ENCODE data around the gene GTPBP1. TPM values are rescaled to one million over a fixed set of nuclear protein-coding genes. Genes with fewer than 3 reads are reported as not detected.

Gene GTPBP1
- total RNA-seq, 1 donor from 2014 or later, result 36.5 TPM

- no peak for ATAC-seq
- no peak for DNase-seq
- intact Hi-C loops (cut with micrococcal nuclease), result no loop called here
These were observed 30.5 kb downstream of the GTPBP1 start for GRCh38 chr22:38736257-38736570.

- ATAC-seq (no peak), DNase-seq (no peak)
- intact Hi-C loops (cut with micrococcal nuclease), result no loop called here
These were observed 31.7 kb downstream of the GTPBP1 start for GRCh38 chr22:38737302-38738060.

DNA sequence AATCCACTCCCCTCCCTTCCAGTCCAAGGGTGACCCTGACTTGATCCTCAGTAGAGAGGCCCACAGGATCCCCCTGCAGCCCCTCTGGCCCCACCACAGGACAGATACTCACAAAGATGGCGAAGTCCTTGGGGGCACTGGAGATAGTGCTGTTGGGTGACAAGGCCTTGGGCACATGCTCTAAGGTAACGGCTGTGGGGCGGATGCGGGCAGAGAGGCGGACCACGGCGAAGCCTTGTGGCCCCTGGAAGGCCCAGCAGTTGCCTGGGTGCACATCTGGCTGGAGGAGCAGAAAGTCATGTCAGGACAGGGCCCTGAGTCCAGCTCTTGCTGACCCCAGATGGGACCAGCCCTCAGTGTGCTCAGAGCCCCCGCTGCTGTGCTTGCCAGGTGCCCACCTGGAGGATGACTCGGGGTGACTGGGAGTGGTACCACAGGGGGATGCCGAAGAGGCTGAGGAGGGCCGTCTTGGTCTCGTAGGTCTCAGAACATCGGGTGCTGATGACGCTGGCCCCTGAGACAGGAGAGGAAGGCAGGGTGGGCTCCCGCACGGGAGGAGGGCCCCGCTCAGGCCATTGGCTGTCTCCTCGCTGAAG, 32.8 kb downstream of the GTPBP1 start:
- intact Hi-C loops (cut with micrococcal nuclease), result no loop called here
- DNase-seq (no peak), ATAC-seq (no peak)

- DNase-seq (peak; percentile 72), ATAC-seq (peak; percentile 70)
- intact Hi-C loops (cut with micrococcal nuclease), result no loop called here
These were observed 33.7 kb downstream of the GTPBP1 start for GRCh38 chr22:38739300-38740055.

- no peak for ATAC-seq
- peak; percentile 23 for DNase-seq
- intact Hi-C loops (cut with micrococcal nuclease), result no loop called here
These were observed 34.5 kb downstream of the GTPBP1 start for GRCh38 chr22:38740116-38740723.

GRCh38 chr22:38740754-38741153, 35.0 kb downstream of the GTPBP1 start:
- intact Hi-C loops (cut with micrococcal nuclease), result no loop called here
- peak; percentile 13 for DNase-seq
- no peak for ATAC-seq

DNA sequence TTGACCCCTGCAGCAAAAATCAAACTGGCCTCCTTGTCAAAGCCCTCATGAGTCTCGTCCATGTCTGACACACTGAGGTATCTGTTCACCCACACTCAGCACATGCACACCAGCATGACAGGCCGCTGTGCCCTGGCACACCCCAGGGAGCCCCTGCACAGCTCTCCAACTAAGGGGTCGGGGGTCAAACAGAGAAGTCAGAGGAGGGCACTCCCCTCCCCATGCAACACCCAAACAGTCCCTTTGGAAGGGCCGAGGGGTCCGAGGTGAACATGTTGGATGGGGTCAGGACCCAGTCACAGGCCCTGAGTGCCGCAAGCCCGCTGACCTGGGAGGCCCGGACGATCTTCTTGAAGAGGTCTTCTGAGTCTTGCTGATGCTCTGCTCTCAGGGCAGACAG, 35.4 kb downstream of the GTPBP1 start:
- DNase-seq, result peak; percentile 25
- intact Hi-C loops (cut with micrococcal nuclease), result no loop called here
- ATAC-seq, result no peak

- peak; percentile 5 for DNase-seq
- ATAC-seq, result no peak
- intact Hi-C loops (cut with micrococcal nuclease), result no loop called here
These were observed 35.8 kb downstream of the GTPBP1 start for GRCh38 chr22:38741576-38741975.

GRCh38 chr22:38742176-38742942, 36.6 kb downstream of the GTPBP1 start:
- DNase-seq (peak; percentile 24), ATAC-seq (no peak)
- intact Hi-C loops (cut with micrococcal nuclease), result no loop called here

DNA sequence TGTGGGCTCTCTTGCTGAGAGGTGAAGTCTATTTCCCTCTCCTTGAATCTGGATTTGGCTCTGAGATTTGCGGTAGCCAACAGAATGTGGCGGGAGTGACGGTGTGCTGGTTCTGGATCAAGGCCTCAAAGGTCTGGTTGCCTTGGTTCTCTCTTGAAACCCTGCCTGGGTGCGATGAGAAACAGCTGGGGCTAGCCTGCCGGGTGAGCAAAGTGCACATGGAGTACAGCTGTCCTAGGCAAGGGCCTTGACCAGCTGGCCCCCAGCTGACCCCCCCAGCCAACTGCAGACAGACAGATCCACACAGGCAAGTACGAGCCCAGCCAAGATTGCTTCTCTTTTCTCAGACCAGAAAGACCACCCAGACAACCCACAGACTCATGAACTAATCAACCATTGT, 39.2 kb downstream of the GTPBP1 start:
- ATAC-seq (no peak), DNase-seq (peak; percentile 23)
- intact Hi-C loops (cut with micrococcal nuclease), result no loop called here

GRCh38 chr22:38745676-38746460, 40.1 kb downstream of the GTPBP1 start:
- ATAC-seq, result no peak
- intact Hi-C loops (cut with micrococcal nuclease), result no loop called here
- peak; percentile 15 for DNase-seq

DNA sequence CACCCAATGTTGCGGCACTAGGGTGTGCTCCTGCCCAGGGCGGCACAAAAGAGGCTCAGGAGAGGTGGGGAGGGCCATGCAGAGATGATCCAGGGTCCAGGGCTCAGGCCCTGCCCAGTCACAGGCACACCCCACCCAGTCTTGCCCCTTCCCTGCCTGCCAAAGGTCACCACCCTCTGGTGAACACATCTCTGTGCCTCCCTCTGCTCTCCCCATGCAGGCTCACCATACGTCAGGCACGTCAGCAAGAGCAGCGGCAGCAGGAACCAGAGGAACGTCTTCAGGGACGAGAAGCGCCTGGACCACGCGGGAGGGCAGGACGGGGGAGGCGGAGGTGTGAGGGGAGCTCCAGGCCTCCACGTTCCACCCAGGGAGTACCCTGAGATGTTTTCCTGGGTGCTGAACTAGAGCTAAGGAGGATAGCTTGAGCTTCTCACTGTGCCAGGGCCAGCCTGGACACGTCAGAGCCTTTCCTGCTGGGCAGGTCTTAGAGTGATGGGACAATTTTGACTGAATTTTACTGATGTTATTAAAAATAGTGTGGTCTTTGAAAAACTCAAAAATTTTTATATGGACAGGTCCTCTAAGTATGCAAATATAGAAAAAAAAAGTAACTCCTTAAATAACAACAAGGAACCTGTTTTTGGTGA, 42.9 kb downstream of the GTPBP1 start:
- DNase-seq (no peak), ATAC-seq (no peak)
- intact Hi-C loops (cut with micrococcal nuclease), result no loop called here

- ATAC-seq (no peak), DNase-seq (no peak)
- intact Hi-C loops (cut with micrococcal nuclease), result no loop called here
These were observed 44.4 kb downstream of the GTPBP1 start for GRCh38 chr22:38750104-38750503.

GRCh38 chr22:38750638-38751037, 44.9 kb downstream of the GTPBP1 start:
- intact Hi-C loops (cut with micrococcal nuclease), result no loop called here
- ATAC-seq (no peak), DNase-seq (no peak)

DNA sequence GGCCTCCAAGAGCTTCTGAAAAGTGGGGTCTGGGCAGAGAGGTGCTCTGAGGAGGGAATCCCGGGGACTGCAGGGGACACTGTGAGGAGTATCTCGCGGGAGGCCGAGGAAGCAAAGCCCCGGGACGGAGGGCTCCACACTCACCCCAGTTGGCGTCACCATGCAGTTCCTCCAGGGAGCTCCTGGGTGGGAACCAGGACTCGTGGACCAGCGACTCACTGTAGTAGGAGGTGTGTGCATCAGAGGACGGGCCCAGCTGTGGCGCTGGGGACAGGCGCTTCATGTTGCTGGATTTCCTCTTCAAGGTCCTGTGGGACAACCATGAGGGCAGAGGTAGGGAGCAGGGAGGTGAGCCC, 45.3 kb downstream of the GTPBP1 start:
- intact Hi-C loops (cut with micrococcal nuclease), result no loop called here
- ATAC-seq (no peak), DNase-seq (no peak)

- intact Hi-C loops (cut with micrococcal nuclease), result no loop called here
- no peak for ATAC-seq
- peak; percentile 67 for DNase-seq
These were observed 45.9 kb downstream of the GTPBP1 start for GRCh38 chr22:38751422-38752346.
